Measurements from ENCODE around the gene SEC61A2. TPM values are rescaled to one million over a fixed set of nuclear protein-coding genes. Genes with fewer than 3 reads are reported as not detected.

The SEC61A2 gene
- total and polyA plus RNA-seq, 2 experiments from 2014 or later: 8.7 to 17.6 TPM

DNA sequence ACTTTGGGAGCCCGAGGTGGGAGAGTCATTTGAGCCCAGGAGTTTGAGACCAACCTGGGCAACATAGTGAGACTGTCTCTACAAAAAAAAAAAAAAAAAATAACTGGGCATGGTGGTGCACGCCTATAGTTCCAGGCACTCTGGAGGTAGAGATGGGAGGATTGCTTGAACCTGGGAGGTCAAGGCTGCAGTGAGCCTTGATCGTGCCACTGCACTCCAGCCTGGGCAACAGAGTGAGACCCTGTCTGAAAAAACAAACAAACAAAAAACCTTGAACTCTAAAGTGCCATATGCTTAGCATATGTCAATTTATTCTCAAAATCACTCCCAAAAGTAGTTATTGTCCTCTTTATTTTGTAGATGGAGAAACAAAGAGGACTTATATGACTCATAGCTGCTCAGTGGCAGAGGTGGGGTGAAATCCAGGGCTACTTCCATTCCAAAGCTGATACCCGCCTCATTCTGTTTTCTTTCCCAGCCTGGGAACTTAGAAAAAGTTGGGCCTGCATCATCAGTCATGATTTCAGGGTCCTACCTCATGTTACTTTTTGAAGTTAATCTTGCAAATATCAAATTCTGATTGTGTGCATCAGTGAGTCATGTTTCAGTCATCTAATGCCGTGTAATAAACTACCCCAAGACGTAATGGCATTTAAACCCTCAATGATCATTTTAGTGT, 47.5 kb upstream of the SEC61A2 start:
- H3K4me3 Mint-ChIP-seq: no peak overlapping the region
- no peak overlapping the region for H3K27ac Mint-ChIP-seq
- no peaks in the 10 kb centered on the region for H3K4me1 ChIP-seq (ENCODE audit: insufficient read depth)
- H3K9me3 Mint-ChIP-seq: no peaks in the 10 kb centered on the region
- H4K20me1 ChIP-seq (replicated peaks; ENCODE audit: insufficient read depth): peaks cover 8% of the 10 kb centered on the region; the same call in 1 of the 2 replicates
- 0 out of 2 replicates have a peak overlapping the region, but pooled peaks have one; percentile 33 for H3K27ac ChIP-seq (ENCODE audit: low read depth)
- no peaks in the 10 kb centered on the region for H3K4me1 Mint-ChIP-seq
- ATAC-seq: no peak
- H3K27me3 ChIP-seq (ENCODE audit: insufficient read depth): no peaks in the 10 kb centered on the region
- peaks cover 16% of the 10 kb centered on the region for H3K36me3 ChIP-seq (ENCODE audit: insufficient read depth)
- H3K4me2 ChIP-seq: no peak overlapping the region
- no peak overlapping the region for H2AFZ ChIP-seq
- no peak overlapping the region for H3K4me3 ChIP-seq
- no peak for DNase-seq (ENCODE audit: low spot score)
- peaks cover 46% of the 10 kb centered on the region for H3K36me3 Mint-ChIP-seq (ENCODE audit: low read depth)
- no peaks in the 10 kb centered on the region for H3F3A ChIP-seq (replicated peaks; ENCODE audit: low read depth)
- H3K27me3 Mint-ChIP-seq (ENCODE audit: insufficient read depth, low read depth, poor library complexity): peaks cover 2% of the 10 kb centered on the region
- H3K9me2 ChIP-seq (ENCODE audit: insufficient read depth): no peaks in the 10 kb centered on the region
- 0 out of 2 replicates have a peak, but pooled peaks cover 4% of the 10 kb centered on the region for H3K79me2 ChIP-seq (replicated peaks; ENCODE audit: insufficient read depth)
- TF ChIP-seq EZH2phosphoT487 (IDR thresholded peaks at IDR 0.05; ENCODE audit: unreplicated experiment) (no peak), POLR2AphosphoS5 (IDR thresholded peaks at IDR 0.05; ENCODE audit: low read depth) (no peak), JUNB (IDR thresholded peaks at IDR 0.05; ENCODE audit: unreplicated experiment) (no peak), CREB1 (CRISPR knock-in tag; IDR thresholded peaks at IDR 0.05; ENCODE audit: low read depth) (no peak), ZNF114 (CRISPR knock-in tag; IDR thresholded peaks at IDR 0.05) (no peak), NANOG (IDR thresholded peaks at IDR 0.05; ENCODE audit: borderline replicate concordance) (no peak), STAT1 (IDR thresholded peaks at IDR 0.05; ENCODE audit: unreplicated experiment) (no peak), ZNF331 (CRISPR knock-in tag; IDR thresholded peaks at IDR 0.05; ENCODE audit: low read depth) (no peak), EZH2 (IDR thresholded peaks at IDR 0.05; ENCODE audit: low read depth, unreplicated experiment) (no peak)
- TF ChIP-seq, protein P1, sequence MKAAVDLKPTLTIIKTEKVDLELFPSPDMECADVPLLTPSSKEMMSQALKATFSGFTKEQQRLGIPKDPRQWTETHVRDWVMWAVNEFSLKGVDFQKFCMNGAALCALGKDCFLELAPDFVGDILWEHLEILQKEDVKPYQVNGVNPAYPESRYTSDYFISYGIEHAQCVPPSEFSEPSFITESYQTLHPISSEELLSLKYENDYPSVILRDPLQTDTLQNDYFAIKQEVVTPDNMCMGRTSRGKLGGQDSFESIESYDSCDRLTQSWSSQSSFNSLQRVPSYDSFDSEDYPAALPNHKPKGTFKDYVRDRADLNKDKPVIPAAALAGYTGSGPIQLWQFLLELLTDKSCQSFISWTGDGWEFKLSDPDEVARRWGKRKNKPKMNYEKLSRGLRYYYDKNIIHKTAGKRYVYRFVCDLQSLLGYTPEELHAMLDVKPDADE (IDR thresholded peaks at IDR 0.05): no peak
- TF ChIP-seq, protein P2, sequence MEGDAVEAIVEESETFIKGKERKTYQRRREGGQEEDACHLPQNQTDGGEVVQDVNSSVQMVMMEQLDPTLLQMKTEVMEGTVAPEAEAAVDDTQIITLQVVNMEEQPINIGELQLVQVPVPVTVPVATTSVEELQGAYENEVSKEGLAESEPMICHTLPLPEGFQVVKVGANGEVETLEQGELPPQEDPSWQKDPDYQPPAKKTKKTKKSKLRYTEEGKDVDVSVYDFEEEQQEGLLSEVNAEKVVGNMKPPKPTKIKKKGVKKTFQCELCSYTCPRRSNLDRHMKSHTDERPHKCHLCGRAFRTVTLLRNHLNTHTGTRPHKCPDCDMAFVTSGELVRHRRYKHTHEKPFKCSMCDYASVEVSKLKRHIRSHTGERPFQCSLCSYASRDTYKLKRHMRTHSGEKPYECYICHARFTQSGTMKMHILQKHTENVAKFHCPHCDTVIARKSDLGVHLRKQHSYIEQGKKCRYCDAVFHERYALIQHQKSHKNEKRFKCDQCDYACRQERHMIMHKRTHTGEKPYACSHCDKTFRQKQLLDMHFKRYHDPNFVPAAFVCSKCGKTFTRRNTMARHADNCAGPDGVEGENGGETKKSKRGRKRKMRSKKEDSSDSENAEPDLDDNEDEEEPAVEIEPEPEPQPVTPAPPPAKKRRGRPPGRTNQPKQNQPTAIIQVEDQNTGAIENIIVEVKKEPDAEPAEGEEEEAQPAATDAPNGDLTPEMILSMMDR (conservative IDR thresholded peaks at IDR 0.05; ENCODE audit: low read depth in 2 of 2): no peak
- TF ChIP-seq, protein P3, sequence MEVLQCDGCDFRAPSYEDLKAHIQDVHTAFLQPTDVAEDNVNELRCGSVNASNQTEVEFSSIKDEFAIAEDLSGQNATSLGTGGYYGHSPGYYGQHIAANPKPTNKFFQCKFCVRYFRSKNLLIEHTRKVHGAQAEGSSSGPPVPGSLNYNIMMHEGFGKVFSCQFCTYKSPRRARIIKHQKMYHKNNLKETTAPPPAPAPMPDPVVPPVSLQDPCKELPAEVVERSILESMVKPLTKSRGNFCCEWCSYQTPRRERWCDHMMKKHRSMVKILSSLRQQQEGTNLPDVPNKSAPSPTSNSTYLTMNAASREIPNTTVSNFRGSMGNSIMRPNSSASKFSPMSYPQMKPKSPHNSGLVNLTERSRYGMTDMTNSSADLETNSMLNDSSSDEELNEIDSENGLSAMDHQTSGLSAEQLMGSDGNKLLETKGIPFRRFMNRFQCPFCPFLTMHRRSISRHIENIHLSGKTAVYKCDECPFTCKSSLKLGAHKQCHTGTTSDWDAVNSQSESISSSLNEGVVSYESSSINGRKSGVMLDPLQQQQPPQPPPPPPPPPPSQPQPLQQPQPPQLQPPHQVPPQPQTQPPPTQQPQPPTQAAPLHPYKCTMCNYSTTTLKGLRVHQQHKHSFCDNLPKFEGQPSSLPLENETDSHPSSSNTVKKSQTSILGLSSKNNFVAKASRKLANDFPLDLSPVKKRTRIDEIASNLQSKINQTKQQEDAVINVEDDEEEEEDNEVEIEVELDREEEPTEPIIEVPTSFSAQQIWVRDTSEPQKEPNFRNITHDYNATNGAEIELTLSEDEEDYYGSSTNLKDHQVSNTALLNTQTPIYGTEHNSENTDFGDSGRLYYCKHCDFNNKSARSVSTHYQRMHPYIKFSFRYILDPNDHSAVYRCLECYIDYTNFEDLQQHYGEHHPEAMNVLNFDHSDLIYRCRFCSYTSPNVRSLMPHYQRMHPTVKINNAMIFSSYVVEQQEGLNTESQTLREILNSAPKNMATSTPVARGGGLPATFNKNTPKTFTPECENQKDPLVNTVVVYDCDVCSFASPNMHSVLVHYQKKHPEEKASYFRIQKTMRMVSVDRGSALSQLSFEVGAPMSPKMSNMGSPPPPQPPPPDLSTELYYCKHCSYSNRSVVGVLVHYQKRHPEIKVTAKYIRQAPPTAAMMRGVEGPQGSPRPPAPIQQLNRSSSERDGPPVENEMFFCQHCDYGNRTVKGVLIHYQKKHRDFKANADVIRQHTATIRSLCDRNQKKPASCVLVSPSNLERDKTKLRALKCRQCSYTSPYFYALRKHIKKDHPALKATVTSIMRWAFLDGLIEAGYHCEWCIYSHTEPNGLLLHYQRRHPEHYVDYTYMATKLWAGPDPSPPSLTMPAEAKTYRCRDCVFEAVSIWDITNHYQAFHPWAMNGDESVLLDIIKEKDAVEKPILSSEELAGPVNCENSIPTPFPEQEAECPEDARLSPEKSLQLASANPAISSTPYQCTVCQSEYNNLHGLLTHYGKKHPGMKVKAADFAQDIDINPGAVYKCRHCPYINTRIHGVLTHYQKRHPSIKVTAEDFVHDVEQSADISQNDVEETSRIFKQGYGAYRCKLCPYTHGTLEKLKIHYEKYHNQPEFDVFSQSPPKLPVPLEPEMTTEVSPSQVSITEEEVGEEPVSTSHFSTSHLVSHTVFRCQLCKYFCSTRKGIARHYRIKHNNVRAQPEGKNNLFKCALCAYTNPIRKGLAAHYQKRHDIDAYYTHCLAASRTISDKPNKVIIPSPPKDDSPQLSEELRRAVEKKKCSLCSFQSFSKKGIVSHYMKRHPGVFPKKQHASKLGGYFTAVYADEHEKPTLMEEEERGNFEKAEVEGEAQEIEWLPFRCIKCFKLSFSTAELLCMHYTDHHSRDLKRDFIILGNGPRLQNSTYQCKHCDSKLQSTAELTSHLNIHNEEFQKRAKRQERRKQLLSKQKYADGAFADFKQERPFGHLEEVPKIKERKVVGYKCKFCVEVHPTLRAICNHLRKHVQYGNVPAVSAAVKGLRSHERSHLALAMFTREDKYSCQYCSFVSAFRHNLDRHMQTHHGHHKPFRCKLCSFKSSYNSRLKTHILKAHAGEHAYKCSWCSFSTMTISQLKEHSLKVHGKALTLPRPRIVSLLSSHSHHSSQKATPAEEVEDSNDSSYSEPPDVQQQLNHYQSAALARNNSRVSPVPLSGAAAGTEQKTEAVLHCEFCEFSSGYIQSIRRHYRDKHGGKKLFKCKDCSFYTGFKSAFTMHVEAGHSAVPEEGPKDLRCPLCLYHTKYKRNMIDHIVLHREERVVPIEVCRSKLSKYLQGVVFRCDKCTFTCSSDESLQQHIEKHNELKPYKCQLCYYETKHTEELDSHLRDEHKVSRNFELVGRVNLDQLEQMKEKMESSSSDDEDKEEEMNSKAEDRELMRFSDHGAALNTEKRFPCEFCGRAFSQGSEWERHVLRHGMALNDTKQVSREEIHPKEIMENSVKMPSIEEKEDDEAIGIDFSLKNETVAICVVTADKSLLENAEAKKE (CRISPR knock-in tag; IDR thresholded peaks at IDR 0.05): no peak
- TF ChIP-seq, protein P4, sequence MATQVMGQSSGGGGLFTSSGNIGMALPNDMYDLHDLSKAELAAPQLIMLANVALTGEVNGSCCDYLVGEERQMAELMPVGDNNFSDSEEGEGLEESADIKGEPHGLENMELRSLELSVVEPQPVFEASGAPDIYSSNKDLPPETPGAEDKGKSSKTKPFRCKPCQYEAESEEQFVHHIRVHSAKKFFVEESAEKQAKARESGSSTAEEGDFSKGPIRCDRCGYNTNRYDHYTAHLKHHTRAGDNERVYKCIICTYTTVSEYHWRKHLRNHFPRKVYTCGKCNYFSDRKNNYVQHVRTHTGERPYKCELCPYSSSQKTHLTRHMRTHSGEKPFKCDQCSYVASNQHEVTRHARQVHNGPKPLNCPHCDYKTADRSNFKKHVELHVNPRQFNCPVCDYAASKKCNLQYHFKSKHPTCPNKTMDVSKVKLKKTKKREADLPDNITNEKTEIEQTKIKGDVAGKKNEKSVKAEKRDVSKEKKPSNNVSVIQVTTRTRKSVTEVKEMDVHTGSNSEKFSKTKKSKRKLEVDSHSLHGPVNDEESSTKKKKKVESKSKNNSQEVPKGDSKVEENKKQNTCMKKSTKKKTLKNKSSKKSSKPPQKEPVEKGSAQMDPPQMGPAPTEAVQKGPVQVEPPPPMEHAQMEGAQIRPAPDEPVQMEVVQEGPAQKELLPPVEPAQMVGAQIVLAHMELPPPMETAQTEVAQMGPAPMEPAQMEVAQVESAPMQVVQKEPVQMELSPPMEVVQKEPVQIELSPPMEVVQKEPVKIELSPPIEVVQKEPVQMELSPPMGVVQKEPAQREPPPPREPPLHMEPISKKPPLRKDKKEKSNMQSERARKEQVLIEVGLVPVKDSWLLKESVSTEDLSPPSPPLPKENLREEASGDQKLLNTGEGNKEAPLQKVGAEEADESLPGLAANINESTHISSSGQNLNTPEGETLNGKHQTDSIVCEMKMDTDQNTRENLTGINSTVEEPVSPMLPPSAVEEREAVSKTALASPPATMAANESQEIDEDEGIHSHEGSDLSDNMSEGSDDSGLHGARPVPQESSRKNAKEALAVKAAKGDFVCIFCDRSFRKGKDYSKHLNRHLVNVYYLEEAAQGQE (IDR thresholded peaks at IDR 0.05; ENCODE audit: unreplicated experiment): no peak

Measured in GM23338 (cell line).